ENCODE measurements around the gene AVPR2.
A peak's percentile ranks its signal among the peaks of the same experiment; 100 is the strongest.

Gene AVPR2

GRCh38 chrX:153885968-153886903 lies 18.2 kb upstream of the AVPR2 start, which contains the start of gene L1CAM:
Gene L1CAM (minus strand): TSS chrX:153886173. CDS start chrX:153875836, 10,337 bp downstream.
- DNase-seq (ENCODE audit: low read depth), result no peak

DNA sequence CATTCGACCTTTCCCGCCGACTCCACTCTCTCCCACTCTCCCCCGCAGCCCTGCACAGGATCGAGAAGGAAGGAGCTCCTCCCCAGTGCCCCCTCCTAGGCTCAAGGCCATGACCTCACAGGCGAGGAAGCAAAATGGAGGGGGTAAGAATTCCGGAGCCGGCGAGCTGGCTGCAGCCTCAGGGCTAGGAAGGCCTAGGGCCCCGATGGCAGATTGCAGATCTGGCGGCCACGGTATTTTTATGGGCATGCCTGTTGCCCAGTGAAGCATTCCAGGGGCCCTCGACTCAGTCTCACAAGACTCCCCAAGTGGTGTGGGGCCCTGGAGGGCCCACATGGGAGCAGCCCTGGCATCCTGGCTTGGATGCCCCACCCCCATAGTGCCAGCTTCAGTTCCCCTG lies 17.6 kb upstream of the AVPR2 start:
- DNase-seq (ENCODE audit: low read depth), result no peak

GRCh38 chrX:153887385-153887784 lies 17.1 kb upstream of the AVPR2 start:
- DNase-seq (ENCODE audit: low read depth), result no peak

GRCh38 chrX:153888344-153888743 lies 16.1 kb upstream of the AVPR2 start:
- DNase-seq (ENCODE audit: low read depth), result no peak

DNA sequence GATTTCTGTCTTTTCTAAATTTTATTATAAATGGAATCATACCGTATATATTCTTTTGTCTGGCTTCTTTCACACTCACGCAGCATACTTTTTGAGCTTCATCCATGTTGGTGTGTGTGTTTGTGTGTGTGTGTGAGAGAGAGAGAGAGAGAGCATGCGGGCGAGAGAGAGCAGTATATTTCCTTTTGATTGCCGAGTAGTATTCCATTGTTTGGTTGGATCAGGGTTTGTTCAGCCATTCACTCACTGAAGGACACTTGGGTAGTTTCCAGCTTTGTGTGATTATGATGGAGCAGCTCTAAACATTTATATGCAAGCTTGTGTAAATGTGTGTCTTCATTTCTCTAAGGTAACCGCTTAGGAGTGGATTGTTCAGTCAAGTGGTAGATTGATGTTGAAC lies 15.3 kb upstream of the AVPR2 start:
- DNase-seq (ENCODE audit: low read depth), result no peak

DNA sequence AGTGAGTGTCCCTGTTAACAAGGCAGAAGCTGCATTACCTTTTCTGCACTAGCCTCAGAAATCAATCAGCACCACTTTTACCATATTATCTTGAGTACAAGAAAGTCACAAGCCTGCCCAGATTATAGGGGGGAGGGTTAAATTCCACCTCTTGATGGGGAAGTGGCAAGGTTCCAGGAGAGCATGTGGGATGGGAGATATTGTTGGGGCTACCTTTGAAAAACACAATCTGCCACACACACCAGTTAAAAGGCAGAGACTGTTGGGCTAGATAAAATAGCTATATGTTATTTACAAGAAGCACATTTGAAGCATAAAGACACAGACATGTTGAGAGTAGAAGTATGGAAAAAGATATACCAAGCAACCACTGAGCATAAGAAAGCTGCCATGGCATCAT lies 6.6 kb upstream of the AVPR2 start:
- DNase-seq (ENCODE audit: low read depth), result no peak

DNA sequence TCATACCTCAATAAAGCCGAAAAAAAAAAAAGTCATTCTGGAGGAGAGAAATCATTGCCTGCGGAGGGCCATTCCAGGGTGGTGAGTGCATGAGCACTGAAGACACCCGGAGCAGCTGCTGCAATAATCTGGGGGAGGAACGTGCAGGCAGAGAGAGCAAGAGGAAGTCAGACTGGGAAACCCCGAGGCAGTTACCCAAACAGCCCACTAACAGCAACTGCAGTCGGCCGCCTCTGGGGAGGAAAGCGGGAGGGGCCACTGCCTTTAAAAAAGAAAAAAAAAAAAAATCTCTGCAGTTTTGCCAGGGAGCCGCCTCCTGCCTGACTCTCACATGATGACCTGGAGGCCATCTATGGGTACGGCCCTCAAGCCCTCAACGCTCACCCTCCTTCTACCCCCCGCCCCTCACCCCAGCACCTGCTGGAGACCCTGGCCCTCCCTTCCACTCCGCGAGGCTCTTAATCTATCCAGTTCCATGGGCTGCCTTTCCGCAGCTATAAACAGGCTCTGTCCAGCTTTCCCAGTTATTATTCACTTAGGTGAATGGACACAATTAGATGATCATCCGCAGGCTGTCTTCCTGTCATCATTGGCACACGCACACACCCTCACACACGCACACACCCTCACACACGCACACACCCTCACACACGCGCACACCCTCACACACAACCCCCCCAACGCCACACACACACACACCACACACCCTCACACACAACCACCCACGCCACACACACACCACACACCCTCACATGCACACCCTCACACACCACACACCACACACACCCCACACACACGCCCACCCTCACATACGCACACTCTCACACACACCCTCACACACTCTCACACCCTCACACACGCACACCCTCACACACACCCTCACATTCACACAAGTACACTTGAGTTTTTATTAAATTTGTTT lies 3.4 kb upstream of the AVPR2 start:
- DNase-seq (ENCODE audit: low read depth), result peak; percentile 90

DNA sequence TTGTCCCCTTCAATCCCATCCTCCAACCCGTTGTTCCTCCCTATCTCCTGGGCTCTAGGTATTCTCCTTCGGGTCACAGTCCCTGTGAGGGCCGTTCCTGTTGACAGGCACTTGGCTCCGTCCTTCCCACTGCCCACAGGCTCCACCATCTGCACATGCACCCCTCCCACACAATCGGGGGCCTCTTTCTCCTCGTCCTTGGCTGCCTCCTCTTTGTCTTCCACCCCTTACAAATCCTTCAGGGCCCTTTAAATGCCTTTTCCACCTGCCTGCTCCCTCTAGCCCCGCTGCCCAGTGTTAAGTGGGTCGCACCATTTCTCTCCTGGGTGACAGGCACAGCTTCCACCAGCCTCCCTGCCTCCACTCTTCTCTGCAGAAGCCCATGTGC lies 2.7 kb upstream of the AVPR2 start:
- no peak for DNase-seq (ENCODE audit: low read depth)

DNA sequence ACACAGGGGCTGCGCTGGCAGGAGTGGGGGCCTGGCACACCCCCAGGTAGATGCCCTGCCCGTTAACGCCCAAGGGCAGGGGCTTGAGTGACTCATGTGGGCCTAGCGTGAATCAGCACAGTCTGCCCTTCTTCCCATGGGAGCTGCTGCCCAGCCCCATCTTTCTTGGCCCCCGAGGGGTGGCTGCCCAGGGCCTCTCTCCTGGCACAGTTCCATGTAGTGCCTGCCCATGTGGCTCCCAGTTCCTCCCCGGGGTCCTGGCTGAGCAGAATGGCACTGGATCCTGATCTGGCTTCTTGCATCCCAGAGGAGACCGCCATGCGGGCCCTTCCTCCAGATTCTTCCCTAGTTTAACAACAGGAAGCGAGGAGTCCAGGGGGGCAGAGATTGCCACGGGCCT lies 2.1 kb upstream of the AVPR2 start:
- no peak for DNase-seq (ENCODE audit: low read depth)

DNA sequence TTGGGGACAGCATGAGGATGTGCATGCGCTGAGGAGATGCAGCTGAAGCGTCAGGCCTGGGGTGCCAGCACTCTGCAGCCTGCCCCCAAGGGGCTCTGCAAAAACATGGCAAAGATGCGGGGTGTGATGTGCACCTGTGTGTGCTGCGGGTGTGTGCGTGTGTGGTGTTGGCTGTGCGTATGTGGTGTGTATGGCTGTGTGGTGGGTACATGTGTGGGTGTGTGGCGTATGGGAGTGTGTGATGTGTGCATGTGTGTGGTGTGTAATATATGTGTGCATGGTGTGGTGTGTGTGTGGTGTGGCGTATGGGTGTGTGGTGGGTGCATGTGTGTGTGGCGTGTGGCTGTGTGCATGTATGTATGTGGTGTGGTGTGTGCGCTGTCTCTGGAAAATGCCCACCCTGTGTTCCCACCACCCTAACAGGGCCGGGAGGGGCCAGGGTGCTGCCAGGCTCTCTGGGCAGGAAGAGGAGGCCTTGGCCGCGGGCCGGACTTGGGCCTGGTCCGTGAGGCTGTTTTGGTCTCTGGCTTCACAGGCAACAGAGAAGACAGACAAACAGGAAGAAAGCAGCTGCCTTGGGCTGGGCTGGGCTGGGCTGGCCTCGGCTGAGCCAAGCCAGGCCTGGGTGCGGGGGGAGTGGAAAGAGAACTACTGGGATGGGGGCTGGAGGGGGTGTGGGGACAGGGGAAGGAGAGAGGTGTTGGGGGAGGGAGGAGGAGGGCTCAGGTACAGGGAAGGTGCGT lies 1.1 kb upstream of the AVPR2 start:
- no peak for DNase-seq (ENCODE audit: low read depth)

DNA sequence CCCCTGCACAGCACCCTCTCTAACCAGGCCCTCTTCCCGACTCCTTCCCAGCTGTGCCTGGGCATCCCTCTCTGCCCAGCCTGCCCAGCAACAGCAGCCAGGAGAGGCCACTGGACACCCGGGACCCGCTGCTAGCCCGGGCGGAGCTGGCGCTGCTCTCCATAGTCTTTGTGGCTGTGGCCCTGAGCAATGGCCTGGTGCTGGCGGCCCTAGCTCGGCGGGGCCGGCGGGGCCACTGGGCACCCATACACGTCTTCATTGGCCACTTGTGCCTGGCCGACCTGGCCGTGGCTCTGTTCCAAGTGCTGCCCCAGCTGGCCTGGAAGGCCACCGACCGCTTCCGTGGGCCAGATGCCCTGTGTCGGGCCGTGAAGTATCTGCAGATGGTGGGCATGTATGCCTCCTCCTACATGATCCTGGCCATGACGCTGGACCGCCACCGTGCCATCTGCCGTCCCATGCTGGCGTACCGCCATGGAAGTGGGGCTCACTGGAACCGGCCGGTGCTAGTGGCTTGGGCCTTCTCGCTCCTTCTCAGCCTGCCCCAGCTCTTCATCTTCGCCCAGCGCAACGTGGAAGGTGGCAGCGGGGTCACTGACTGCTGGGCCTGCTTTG lies 1.1 kb downstream of the AVPR2 start:
- DNase-seq (ENCODE audit: low read depth), result no peak

DNA sequence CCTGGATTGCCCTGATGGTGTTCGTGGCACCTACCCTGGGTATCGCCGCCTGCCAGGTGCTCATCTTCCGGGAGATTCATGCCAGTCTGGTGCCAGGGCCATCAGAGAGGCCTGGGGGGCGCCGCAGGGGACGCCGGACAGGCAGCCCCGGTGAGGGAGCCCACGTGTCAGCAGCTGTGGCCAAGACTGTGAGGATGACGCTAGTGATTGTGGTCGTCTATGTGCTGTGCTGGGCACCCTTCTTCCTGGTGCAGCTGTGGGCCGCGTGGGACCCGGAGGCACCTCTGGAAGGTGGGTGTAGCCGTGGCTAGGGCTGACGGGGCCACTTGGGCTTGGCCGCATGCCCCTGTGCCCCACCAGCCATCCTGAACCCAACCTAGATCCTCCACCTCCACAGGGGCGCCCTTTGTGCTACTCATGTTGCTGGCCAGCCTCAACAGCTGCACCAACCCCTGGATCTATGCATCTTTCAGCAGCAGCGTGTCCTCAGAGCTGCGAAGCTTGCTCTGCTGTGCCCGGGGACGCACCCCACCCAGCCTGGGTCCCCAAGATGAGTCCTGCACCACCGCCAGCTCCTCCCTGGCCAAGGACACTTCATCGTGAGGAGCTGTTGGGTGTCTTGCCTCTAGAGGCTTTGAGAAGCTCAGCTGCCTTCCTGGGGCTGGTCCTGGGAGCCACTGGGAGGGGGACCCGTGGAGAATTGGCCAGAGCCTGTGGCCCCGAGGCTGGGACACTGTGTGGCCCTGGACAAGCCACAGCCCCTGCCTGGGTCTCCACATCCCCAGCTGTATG lies 1.8 kb downstream of the AVPR2 start:
- DNase-seq (ENCODE audit: low read depth), result no peak

GRCh38 chrX:153907456-153907855 lies 3.0 kb downstream of the AVPR2 start:
- no peak for DNase-seq (ENCODE audit: low read depth)

- DNase-seq (ENCODE audit: low read depth), result no peak
Measured at GRCh38 chrX:153908219-153908860, 3.9 kb downstream of the AVPR2 start.

GRCh38 chrX:153909024-153909979 lies 4.8 kb downstream of the AVPR2 start:
- no peak for DNase-seq (ENCODE audit: low read depth)

- no peak for DNase-seq (ENCODE audit: low read depth)
Measured at GRCh38 chrX:153909980-153910360, 5.5 kb downstream of the AVPR2 start.

- no peak for DNase-seq (ENCODE audit: low read depth)
Measured at GRCh38 chrX:153910446-153910845, 6.0 kb downstream of the AVPR2 start.

DNA sequence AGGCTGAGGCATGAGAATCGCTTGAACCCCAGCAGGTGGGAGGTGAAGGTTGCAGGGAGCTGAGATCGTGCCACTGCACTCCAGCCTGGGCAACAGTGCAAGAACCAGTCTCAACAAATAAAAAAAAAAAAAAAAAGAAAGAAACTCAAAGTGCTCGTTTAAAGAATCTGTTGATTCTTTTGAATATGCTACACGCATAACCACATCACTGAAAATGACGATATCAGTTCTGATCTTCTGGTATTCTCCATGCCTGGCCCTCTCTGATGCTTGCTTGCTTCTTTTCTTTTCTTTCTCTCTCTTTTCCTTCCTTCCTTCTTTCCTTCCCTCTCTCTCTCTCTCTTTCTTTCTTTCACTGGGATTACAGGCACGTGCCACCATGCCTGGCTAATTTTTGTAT lies 7.3 kb downstream of the AVPR2 start:
- DNase-seq (ENCODE audit: low read depth), result no peak

GRCh38 chrX:153913211-153913610 lies 8.7 kb downstream of the AVPR2 start:
- no peak for DNase-seq (ENCODE audit: low read depth)

Measured in iris pigment epithelial cell (primary cell).